ENCODE data around the gene PSMD14. TPM values are rescaled to one million over a fixed set of nuclear protein-coding genes. Genes with fewer than 3 reads are reported as not detected.

PSMD14 gene
- total RNA-seq, 1 donor from 2014 or later: 52.6 TPM

DNA sequence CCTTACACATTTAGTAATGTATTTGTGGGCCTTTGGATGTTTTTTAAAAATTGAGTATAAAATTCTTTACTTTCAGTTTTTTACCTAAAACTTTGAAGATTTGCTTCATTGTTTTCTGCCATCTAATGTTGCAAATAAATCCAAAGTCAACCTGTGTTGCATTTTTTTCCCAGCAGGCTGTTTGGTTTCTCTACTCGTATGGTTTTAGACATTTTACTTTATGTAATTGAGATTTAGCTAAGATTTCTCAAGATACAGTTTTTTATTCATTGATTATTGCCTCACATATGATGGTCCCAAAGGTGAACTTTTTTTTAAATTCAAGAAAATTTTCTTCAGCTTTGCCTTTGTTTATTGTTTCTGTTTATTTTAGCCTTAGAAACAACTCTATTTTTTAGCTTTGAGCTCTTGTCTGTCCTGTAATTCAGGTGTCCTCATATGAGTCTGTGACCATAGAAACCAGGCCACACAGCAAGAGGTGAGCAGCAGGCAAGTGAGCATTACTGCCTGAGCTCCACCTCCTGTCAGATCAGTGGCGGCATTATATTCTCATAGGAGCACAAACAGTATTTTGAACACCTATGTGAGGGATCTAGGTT, 54.4 kb downstream of the PSMD14 start:
- Mint-ChIP-seq H3K4me3 (ENCODE audit: unreplicated experiment) (no peak overlapping the region), H3K27ac (ENCODE audit: unreplicated experiment) (no peak overlapping the region), H3K9me3 (ENCODE audit: unreplicated experiment) (peaks cover 4% of the 10 kb centered on the region), H3K36me3 (ENCODE audit: low read depth, unreplicated experiment) (peaks cover 21% of the 10 kb centered on the region), H3K27me3 (ENCODE audit: unreplicated experiment) (peaks cover 5% of the 10 kb centered on the region), H3K4me1 (ENCODE audit: unreplicated experiment) (peaks cover 3% of the 10 kb centered on the region)
- TF ChIP-seq, protein P1, sequence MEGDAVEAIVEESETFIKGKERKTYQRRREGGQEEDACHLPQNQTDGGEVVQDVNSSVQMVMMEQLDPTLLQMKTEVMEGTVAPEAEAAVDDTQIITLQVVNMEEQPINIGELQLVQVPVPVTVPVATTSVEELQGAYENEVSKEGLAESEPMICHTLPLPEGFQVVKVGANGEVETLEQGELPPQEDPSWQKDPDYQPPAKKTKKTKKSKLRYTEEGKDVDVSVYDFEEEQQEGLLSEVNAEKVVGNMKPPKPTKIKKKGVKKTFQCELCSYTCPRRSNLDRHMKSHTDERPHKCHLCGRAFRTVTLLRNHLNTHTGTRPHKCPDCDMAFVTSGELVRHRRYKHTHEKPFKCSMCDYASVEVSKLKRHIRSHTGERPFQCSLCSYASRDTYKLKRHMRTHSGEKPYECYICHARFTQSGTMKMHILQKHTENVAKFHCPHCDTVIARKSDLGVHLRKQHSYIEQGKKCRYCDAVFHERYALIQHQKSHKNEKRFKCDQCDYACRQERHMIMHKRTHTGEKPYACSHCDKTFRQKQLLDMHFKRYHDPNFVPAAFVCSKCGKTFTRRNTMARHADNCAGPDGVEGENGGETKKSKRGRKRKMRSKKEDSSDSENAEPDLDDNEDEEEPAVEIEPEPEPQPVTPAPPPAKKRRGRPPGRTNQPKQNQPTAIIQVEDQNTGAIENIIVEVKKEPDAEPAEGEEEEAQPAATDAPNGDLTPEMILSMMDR (IDR thresholded peaks at IDR 0.05; ENCODE audit: unreplicated experiment): no peak
- no peak for DNase-seq (ENCODE audit: low spot score)

DNA sequence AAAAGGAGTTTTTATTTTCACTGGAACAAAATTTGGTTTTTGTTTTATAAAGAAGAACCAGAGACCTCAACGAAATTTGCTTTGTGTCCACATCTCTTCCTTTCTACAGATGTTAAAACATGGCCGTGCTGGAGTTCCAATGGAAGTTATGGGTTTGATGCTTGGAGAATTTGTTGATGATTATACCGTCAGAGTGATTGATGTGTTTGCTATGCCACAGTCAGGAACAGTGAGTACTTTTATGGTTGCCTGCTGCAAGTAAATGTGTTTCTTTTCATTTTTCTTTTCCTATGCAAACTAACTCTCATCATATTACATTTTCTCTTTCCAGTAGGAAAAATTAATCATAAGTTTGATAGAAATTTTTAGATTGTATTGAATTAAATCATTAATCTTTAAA, 59.5 kb downstream of the PSMD14 start:
- H3K36me3 Mint-ChIP-seq (ENCODE audit: low read depth, unreplicated experiment): peaks cover 12% of the 10 kb centered on the region
- peaks cover 11% of the 10 kb centered on the region for H3K4me1 Mint-ChIP-seq (ENCODE audit: unreplicated experiment)
- TF ChIP-seq, protein P1 (IDR thresholded peaks at IDR 0.05; ENCODE audit: unreplicated experiment): no peak
- no peak overlapping the region for H3K4me3 Mint-ChIP-seq (ENCODE audit: unreplicated experiment)
- no peak overlapping the region for H3K27ac Mint-ChIP-seq (ENCODE audit: unreplicated experiment)
- H3K9me3 Mint-ChIP-seq (ENCODE audit: unreplicated experiment): peaks cover 4% of the 10 kb centered on the region
- no peak for DNase-seq (ENCODE audit: low spot score)
- H3K27me3 Mint-ChIP-seq (ENCODE audit: unreplicated experiment): peaks cover 5% of the 10 kb centered on the region

DNA sequence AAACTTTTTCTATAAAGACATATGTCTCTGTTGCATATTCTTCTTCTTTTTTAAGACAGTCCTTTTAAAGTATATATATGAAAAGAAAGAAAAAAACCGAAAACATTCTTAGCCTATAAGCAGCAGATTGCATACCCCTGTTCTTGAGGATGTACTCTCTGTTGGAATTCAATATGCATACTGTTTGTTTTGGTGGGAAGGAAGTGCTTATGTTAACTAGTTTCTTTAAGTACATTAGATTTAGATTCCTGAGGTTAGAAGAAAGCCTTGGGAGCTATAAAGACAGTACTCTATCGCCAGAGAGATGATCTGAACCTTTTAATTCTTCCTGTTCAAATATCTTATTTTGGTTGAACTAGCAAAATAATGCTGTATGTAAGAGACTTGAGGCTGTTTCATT, 61.1 kb downstream of the PSMD14 start:
- peaks cover 4% of the 10 kb centered on the region for H3K36me3 Mint-ChIP-seq (ENCODE audit: low read depth, unreplicated experiment)
- H3K27ac Mint-ChIP-seq (ENCODE audit: unreplicated experiment): no peak overlapping the region
- no peak overlapping the region for H3K4me3 Mint-ChIP-seq (ENCODE audit: unreplicated experiment)
- TF ChIP-seq, protein P1 (IDR thresholded peaks at IDR 0.05; ENCODE audit: unreplicated experiment): no peak
- H3K9me3 Mint-ChIP-seq (ENCODE audit: unreplicated experiment): no peaks in the 10 kb centered on the region
- H3K4me1 Mint-ChIP-seq (ENCODE audit: unreplicated experiment): peaks cover 11% of the 10 kb centered on the region
- no peaks in the 10 kb centered on the region for H3K27me3 Mint-ChIP-seq (ENCODE audit: unreplicated experiment)
- no peak for DNase-seq (ENCODE audit: low spot score)

DNA sequence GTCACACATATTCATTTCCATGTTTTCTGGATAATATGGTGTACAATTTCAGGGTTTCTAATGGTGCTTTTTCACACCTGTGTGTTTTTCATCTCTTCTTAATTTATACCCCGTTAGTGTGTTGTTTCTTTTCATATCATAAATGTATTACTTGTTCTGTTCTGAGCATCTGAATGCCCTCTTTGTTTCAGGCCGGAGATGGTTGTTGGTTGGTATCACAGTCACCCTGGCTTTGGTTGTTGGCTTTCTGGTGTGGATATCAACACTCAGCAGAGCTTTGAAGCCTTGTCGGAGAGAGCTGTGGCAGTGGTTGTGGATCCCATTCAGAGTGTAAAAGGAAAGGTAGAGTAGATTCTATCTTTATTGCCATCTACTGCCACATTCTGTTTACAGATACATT, 62.8 kb downstream of the PSMD14 start:
- Mint-ChIP-seq H3K36me3 (ENCODE audit: low read depth, unreplicated experiment) (no peaks in the 10 kb centered on the region), H3K27ac (ENCODE audit: unreplicated experiment) (no peak overlapping the region), H3K27me3 (ENCODE audit: unreplicated experiment) (no peaks in the 10 kb centered on the region), H3K4me3 (ENCODE audit: unreplicated experiment) (no peak overlapping the region), H3K9me3 (ENCODE audit: unreplicated experiment) (no peaks in the 10 kb centered on the region), H3K4me1 (ENCODE audit: unreplicated experiment) (peaks cover 11% of the 10 kb centered on the region)
- no peak for DNase-seq (ENCODE audit: low spot score)
- TF ChIP-seq, protein P1 (IDR thresholded peaks at IDR 0.05; ENCODE audit: unreplicated experiment): no peak

DNA sequence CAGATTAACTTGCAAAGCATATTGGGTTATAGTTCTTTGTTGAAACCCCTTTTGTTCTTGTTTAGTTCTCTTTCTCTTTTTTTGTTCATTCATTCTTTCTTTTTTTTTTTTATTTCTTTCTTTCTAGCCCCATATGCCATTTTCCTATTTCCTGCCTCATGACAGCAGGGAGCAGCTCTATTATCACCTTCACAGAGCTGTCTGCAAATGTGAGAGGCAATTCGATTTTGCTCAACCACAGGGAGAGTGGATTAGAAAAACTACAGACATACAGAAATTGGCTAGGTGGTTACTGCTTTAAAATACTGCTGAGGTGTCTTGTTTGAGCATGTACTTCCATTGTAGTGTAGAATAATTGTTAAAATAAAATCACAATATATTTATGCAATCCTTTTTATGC, 63.6 kb downstream of the PSMD14 start:
- no peak for DNase-seq (ENCODE audit: low spot score)
- Mint-ChIP-seq H3K9me3 (ENCODE audit: unreplicated experiment) (no peaks in the 10 kb centered on the region), H3K36me3 (ENCODE audit: low read depth, unreplicated experiment) (no peaks in the 10 kb centered on the region), H3K27me3 (ENCODE audit: unreplicated experiment) (no peaks in the 10 kb centered on the region), H3K4me1 (ENCODE audit: unreplicated experiment) (peaks cover 8% of the 10 kb centered on the region), H3K4me3 (ENCODE audit: unreplicated experiment) (no peak overlapping the region), H3K27ac (ENCODE audit: unreplicated experiment) (no peak overlapping the region)
- TF ChIP-seq, protein P1 (IDR thresholded peaks at IDR 0.05; ENCODE audit: unreplicated experiment): no peak
